Measurements from ENCODE around the gene ADCY10. TPM values are rescaled to one million over a fixed set of nuclear protein-coding genes. Genes with fewer than 3 reads are reported as not detected.
A peak's percentile ranks its signal among the peaks of the same experiment; 100 is the strongest.

Gene ADCY10
- total RNA-seq, 1 donor from 2014 or later, result 0.39 TPM

DNA sequence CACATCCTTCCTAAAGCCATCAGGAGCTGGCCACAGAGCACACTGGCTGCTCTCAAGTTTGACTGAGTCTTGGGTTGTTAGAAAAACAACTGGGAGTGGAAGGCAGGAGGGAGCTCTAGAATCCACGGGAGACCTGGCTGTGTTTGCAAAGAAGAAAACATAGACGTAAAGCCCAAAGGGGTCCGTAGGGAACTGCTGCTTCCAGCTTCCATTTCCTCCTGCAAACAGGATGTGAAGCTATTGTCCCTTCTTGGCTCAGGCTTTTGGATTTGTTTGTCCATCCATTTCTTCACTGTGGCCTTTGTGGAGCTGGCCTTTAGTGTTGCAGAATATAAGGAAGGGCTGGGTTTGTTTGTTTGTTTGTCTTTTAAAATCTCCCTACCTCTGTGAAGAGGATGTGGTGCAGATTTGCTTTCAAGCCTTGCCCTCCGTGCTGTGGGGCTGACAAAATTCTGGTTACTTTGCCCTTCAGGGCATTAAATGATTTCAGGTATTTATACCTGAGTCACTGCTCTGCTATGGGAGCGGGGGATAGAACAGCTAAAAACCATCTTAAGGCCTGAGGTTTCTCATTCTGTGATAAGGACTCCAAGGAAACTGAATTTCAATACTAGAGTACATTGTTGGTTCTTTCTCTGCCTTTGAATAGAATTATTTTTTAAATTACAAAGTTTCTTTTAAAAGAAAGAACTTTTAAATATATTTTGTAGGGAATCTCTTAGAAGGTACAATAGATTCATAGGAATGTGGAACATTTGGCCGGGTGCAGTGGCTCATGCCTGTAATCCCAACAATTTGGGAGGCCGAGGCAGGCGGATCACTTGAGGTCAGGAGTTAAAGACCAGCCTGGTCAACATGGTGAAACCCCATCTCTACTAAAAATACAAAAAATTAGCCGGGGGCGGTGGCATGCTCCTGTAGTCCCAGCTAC is 117.9 kb downstream of the ADCY10 start:
- Mint-ChIP-seq H3K4me3 (no peak overlapping the region), H3K27ac (no peak overlapping the region), H3K36me3 (peaks cover 9% of the 10 kb centered on the region), H3K27me3 (no peaks in the 10 kb centered on the region), H3K4me1 (ENCODE audit: unreplicated experiment) (peaks cover 18% of the 10 kb centered on the region), H3K9me3 (no peaks in the 10 kb centered on the region)
- TF ChIP-seq CTCF (conservative IDR thresholded peaks at IDR 0.05), result no peak
- no peak for DNase-seq (ENCODE audit: extremely low spot score, unreplicated experiment)

DNA sequence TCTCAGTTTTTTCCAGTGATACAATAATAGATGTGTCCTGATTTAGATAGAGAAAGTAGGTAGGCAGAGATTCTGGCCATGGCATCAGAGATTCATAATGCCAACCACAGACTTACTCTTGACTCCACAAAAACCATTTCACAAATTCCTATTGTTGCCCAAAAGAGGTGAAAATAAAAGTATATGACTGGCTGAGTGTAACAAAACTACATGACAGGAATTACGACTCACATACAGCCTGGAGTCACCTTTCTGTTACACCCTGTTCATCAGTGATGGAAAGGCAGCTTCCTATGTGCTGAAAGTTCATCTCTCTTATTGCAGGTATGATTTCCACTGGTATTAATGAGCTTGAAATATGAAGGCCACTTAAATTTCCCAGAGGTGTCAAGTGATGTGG is 119.9 kb downstream of the ADCY10 start:
- DNase-seq (ENCODE audit: extremely low spot score, unreplicated experiment), result no peak
- Mint-ChIP-seq H3K4me3 (no peak overlapping the region), H3K27ac (no peak overlapping the region), H3K9me3 (no peaks in the 10 kb centered on the region), H3K36me3 (peaks cover 18% of the 10 kb centered on the region), H3K27me3 (no peaks in the 10 kb centered on the region), H3K4me1 (ENCODE audit: unreplicated experiment) (peaks cover 18% of the 10 kb centered on the region)
- TF ChIP-seq CTCF (conservative IDR thresholded peaks at IDR 0.05), result no peak

DNA sequence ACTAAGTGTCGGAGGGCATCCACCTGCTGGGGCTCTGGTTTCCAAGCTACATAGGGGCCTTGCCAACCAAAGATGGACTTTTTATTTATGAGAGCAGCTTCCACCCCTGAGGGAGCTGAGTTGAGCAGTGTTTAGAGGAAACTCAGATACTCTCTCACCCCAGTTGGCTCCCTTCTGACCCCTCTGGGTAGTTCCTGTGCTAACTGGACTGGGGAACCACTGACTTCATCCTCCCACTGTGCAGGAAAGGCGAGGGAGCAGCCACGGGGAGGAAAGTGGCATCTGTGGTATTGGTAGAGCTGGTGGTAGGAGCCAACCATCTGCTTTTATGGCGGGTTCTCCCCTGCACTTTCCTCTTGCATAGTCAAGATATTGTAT is 121.8 kb downstream of the ADCY10 start:
- H3K4me1 Mint-ChIP-seq (ENCODE audit: unreplicated experiment), result peaks cover 13% of the 10 kb centered on the region
- H3K27me3 Mint-ChIP-seq, result no peaks in the 10 kb centered on the region
- H3K4me3 Mint-ChIP-seq, result no peak overlapping the region
- peaks cover 30% of the 10 kb centered on the region for H3K36me3 Mint-ChIP-seq
- no peak for DNase-seq (ENCODE audit: extremely low spot score, unreplicated experiment)
- TF ChIP-seq CTCF (conservative IDR thresholded peaks at IDR 0.05), result no peak
- H3K9me3 Mint-ChIP-seq, result no peaks in the 10 kb centered on the region
- no peak overlapping the region for H3K27ac Mint-ChIP-seq

- Mint-ChIP-seq H3K4me1 (ENCODE audit: unreplicated experiment) (peaks cover 8% of the 10 kb centered on the region), H3K9me3 (no peaks in the 10 kb centered on the region), H3K27me3 (no peaks in the 10 kb centered on the region), H3K27ac (peak overlapping the region; percentile 2), H3K36me3 (peaks cover 32% of the 10 kb centered on the region), H3K4me3 (no peak overlapping the region)
- no peak for DNase-seq (ENCODE audit: extremely low spot score, unreplicated experiment)
- no peak for TF ChIP-seq CTCF (conservative IDR thresholded peaks at IDR 0.05)
Observed at GRCh38 chr1:167791281-167792187, 122.4 kb downstream of the ADCY10 start.

DNA sequence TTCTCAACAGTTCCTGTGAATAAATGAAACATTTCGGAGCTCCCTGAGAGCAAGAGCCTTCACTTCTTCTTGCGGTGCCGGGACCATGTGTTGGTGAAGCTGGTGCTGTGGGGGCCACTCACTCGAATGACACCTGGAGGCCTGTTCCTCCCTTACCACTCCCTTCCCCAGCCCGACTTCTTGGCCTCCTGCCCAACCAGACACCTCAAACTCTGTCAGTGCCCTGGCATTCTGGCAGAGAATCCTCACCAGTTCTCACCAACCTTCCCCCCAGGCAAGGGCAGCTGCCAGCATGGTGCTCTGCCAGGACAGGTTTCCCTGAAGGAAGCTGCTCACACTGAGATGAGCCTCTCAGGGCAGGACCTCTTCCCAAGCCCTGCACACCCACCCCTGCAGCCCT is 123.8 kb downstream of the ADCY10 start:
- Mint-ChIP-seq H3K27me3 (no peaks in the 10 kb centered on the region), H3K27ac (no peak overlapping the region), H3K36me3 (peaks cover 41% of the 10 kb centered on the region), H3K9me3 (peaks cover 1% of the 10 kb centered on the region), H3K4me3 (no peak overlapping the region), H3K4me1 (ENCODE audit: unreplicated experiment) (peaks cover 8% of the 10 kb centered on the region)
- DNase-seq (ENCODE audit: extremely low spot score, unreplicated experiment), result no peak
- no peak for TF ChIP-seq CTCF (conservative IDR thresholded peaks at IDR 0.05)

All from type B pancreatic cell (in vitro differentiated cells).